NCI-H2081 (cell line): ENCODE measurements around the gene UBTD1.

Experiments used
- DNase-seq, 2 experiments: peaks; one replicate each; lab custom pipeline; 2025; lab: John Stamatoyannopoulos, UW

The UBTD1 gene

DNA sequence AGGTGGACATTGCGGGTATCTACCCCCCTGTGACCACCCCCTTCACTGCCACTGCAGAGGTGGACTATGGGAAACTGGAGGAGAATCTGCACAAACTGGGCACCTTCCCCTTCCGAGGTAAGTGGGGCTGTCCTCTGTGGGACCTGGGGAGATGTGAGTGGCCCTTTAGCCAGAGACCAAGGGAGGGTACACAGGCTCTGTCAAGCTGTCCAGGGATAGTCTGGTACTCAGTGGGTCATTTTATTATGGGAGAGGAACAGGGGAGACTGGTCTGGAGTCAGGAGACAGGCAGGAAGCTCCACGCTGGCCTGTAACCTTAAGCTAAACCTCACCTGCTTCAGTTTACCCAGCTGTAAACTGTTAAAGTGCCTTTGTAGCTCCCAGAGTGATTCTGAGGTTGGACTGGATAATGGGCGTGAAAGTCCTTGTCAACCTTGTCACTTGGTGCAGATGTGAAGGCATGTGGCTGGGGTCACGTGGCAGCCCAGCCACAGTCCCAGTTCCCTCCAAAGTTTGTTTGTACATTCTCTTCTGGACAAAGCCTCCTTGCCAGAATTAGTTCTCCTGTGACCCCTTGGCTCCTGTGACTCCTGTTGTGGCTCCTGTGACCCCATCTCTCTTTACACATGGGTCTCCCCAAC, 86.2 kb downstream of the UBTD1 start:
- no peak for DNase-seq

- DNase-seq = no peak
Measured at GRCh38 chr10:97585439-97585811, 86.7 kb downstream of the UBTD1 start.

DNA sequence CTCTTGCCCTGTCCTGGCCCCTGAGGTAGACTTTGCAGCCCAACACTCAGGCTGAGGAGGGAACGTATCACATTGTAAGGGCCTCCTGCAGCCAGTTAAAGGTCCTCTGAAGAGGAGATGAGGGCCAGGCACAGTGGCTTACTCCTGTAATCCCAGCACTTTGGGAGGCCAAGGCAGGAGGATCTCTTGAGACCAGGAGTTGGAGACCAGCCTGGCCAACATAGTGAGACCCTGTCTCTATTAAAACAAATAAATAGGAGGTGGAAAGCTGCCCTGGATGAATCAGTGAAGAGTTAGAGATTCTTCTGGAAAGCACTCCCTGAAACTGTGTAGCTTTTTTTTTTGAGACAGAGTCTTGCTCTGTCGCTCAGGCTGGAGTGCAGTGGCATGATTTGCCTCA, 88.5 kb downstream of the UBTD1 start:
- DNase-seq = no peak

DNA sequence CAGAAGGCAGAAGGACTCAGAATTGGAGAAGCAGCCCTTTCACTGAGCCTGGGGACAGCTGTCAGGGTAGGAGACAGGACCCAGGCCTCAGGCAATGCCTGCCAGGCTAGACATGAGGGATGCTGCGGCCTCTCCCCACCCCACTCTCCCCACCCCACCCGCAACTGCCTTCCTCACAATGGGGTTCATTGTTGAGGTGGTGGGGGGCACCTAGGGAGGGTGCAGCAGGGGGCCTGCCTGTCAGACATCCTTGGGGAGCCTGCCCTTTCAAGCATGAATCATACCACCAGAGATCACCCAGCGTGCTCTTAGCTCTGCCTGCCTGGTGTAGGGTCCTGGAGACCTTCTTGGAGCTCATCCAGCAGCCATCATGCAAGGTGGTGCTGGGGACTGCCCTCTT, 90.8 kb downstream of the UBTD1 start, which contains the start of gene C10orf62:
Gene C10orf62 (plus strand): TSS at position 243 of the 400 bp plus-strand sequence. CDS start 177 bp downstream, outside the sequence.
- DNase-seq = no peak

GRCh38 chr10:97590082-97590747, 91.5 kb downstream of the UBTD1 start:
- no peak for DNase-seq

DNA sequence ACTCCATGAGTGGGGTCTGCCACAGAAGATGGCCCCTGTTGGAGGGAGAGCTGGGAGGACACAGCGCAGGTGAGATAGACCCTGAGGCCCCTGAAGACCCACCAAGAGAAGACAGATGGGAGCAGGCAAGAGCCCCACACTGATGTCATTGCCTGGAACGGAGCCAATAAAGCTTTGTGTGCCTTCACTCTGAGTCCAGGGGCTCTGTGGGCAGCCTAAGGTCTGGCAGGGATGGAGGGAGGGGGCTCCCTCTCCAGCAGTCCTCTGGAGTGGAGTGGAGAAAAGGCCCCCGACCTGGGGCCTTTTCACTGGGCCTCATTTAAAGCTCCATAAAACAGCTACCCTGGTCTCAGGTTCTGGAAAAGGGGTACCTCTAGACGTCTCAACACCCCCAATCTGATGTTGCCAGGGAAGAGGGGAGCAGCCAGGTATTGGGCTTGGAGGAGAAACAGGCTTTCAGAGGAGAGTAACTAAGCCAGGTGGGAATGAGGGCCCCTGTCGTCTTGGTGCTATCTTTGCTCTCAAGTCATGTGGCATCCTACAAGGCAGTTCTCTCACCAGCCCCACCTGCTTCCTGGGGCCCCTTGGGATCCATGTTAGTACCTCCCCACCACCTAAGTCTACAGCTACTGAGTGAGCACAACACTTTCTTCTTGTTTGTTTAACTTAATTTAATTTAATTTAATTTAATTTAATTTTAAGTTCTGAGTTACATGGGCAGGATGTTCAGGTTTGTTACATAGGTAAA, 92.2 kb downstream of the UBTD1 start:
- DNase-seq = no peak

- DNase-seq = no peak
Measured at GRCh38 chr10:97593421-97593820, 94.7 kb downstream of the UBTD1 start.

GRCh38 chr10:97596101-97597082, 97.7 kb downstream of the UBTD1 start:
- DNase-seq = no peak

- DNase-seq = no peak
Measured at GRCh38 chr10:97597778-97598177, 99.1 kb downstream of the UBTD1 start.

DNA sequence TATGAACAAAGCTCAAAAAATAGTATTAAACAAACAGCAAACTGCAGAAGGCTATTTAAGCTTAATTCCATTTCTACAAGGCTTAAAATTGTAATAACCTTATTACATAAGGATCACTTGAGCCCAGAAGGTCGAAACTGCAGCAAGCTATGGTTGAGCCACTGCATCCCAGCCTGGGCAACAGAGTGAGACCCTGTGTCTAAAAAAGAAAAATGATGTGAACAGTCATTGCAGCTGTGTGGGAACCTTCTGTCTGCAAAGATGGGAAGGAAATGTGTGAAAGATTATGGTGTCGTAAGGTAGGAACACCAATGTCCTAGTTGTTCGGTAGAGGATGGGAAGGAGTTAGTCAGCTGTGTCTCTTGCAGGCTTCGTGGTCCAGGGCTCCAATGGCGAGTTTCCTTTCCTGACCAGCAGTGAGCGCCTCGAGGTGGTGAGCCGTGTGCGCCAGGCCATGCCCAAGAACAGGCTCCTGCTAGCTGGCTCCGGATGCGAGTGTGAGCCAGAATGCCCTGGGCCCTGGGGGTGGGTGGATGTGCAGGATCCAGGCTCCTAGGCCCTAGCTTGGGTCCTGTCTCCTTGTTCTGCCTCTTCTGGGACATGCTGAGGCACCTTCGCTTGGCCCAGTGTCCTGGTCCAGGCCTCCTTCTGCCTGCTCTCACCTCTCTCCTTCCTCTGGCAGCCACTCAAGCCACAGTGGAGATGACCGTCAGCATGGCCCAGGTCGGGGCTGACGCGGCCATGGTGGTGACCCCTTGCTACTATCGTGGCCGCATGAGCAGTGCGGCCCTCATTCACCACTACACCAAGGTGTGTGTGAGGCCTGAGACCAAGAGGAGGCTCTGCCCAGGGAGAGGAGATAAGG, 99.9 kb downstream of the UBTD1 start:
- no peak for DNase-seq

- DNase-seq = no peak
Measured at GRCh38 chr10:97599272-97599619, 100.5 kb downstream of the UBTD1 start.

DNA sequence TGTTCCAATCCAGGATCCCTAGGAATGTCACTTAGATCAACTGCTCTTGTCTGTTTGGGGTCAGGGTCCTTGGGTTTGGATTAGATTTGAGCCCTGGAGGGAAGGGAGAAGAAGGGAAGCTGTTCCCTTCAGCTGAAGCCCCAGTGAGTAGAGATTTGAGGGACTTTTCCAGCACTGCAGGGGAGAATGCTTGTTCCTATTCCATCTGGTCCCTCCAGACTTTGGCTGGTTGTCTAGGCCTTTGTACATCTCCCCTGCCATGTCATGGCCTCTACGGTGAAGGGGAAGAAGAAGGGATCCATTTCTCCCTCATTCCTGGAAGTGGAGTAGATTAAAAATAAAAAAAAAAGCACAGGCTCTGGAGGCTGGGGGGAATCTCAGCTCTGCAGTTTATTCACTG, 101.9 kb downstream of the UBTD1 start:
- DNase-seq = no peak

DNA sequence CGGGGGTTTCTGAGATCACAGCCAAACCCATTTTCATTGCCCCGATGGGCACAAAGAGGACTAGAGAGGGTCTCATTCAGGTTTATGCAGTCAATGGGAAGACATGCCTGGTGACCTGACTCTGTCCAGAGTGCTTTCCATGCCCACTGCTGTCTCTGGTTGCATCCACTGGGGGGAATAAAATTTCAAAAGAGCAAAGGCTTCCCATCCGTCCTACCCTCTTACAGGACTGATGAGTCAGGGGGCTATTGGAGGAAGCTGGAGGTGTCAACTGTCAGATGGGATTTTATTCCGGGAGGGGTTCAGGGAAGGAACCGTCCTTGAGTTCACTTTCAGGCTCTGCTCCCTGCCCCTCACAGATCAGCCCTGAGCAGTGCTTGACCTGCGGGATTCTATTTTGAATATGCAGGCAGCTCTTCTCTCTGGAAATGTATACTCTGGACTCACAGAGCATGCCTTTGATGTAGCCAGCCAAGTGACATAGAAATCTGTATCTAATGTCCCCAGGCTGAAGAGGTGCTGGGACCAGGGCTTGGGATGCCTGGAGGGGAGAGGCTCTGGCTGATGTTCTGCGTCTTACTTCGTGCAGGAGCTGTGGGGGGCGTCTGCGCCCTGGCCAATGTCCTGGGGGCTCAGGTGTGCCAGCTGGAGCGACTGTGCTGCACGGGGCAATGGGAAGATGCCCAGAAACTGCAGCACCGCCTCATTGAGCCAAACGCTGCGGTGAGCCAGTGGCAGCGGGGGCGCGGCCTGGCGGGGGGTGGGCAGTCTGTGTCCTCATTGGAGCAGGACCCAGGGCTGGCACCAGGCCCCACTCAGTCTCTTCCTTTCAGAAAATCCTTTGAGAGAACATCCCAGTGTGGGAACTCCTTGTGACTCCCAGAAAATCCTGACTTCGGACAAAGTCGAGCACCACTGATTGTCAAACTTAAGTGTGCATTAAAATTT, 102.8 kb downstream of the UBTD1 start:
- no peak for DNase-seq

- no peak for DNase-seq
Measured at GRCh38 chr10:97607095-97607636, 108.4 kb downstream of the UBTD1 start.

- no peak for DNase-seq
Measured at GRCh38 chr10:97608991-97609561, 110.4 kb downstream of the UBTD1 start.

DNA sequence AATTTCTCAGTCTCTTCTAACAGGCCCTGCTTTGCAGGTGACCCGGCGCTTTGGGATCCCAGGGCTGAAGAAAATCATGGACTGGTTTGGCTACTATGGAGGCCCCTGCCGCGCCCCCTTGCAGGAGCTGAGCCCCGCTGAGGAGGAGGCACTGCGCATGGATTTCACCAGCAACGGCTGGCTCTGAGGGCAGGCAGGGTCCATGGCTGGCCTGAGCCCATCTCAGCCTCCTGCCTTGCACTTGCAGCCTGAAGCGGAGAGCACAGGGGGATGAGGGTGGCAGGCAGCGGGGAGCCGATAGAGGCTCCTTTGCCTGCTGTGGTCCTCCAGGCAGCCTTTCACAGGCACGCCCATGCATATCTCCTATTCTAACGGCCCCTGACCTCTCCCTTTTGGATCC, 112.7 kb downstream of the UBTD1 start:
- DNase-seq = no peak

- peak in 1 of 2 experiments; percentile 5 for DNase-seq
Measured at GRCh38 chr10:97612386-97612785, 113.7 kb downstream of the UBTD1 start.

DNA sequence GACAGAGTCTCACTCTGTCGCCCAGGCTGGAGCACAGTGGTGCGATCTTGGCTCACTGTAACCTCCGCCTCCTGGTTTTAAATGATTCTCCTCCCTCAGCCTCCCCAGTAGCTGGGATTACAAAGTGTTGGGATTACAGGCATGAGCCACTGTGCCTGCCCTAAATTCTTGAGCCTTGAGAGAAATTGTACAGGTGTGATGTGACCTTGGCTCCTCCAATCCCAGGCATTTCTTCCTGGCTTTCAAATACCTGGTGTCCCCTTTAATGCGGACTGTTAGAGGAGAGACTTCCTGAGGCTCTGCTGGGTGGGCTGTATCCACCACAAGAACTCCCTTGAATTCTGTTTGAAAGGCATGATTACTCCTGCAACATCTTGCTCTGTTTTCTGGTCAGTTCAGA, 119.6 kb downstream of the UBTD1 start:
- DNase-seq = no peak

GRCh38 chr10:97618733-97619132, 120.0 kb downstream of the UBTD1 start:
- no peak for DNase-seq
